ENCODE measurements around the gene ZNF277. TPM values are rescaled to one million over a fixed set of nuclear protein-coding genes. Genes with fewer than 3 reads are reported as not detected.

The ZNF277 gene
- total RNA-seq, 1 experiment from 2014 or later: 19.9 TPM

DNA sequence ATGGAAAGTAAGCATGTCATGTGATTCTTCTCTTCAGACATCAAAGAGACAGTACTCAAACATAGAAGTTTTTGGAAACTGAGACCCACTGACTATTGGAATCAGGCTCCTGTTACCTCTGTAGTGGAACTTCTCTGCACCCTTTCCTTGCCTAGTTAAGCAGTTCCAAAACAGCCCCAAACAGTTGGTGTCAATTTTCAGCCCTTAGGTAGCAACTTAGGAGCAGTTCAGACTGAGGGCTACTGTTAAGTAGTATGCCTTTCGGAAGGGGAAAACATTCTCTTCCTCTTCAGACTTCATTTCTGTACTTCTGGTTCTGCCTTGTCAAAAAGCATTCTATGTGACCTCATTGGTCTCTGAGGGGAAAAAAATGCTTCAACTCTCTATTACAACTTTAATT, 85.7 kb downstream of the ZNF277 start:
- TF ChIP-seq, protein P1, sequence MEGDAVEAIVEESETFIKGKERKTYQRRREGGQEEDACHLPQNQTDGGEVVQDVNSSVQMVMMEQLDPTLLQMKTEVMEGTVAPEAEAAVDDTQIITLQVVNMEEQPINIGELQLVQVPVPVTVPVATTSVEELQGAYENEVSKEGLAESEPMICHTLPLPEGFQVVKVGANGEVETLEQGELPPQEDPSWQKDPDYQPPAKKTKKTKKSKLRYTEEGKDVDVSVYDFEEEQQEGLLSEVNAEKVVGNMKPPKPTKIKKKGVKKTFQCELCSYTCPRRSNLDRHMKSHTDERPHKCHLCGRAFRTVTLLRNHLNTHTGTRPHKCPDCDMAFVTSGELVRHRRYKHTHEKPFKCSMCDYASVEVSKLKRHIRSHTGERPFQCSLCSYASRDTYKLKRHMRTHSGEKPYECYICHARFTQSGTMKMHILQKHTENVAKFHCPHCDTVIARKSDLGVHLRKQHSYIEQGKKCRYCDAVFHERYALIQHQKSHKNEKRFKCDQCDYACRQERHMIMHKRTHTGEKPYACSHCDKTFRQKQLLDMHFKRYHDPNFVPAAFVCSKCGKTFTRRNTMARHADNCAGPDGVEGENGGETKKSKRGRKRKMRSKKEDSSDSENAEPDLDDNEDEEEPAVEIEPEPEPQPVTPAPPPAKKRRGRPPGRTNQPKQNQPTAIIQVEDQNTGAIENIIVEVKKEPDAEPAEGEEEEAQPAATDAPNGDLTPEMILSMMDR (IDR thresholded peaks at IDR 0.05; ENCODE audit: unreplicated experiment): no peak
- CTCF ChIA-PET: no interaction called here
- POLR2A ChIA-PET: interaction anchor here (0.7 kb wide), 1 partner anchor 9 kb away, joined by 3 read pairs; no protein-coding TSS in a partner anchor
- DNase-seq (ENCODE audit: unreplicated experiment): no peak
- Mint-ChIP-seq H3K4me3 (ENCODE audit: unreplicated experiment) (no peak overlapping the region), H3K36me3 (ENCODE audit: insufficient read depth, unreplicated experiment) (peaks cover 10% of the 10 kb centered on the region), H3K27me3 (ENCODE audit: insufficient read depth, unreplicated experiment) (no peaks in the 10 kb centered on the region), H3K27ac (ENCODE audit: low read depth, unreplicated experiment) (no peak overlapping the region), H3K9me3 (ENCODE audit: unreplicated experiment) (no peaks in the 10 kb centered on the region), H3K4me1 (ENCODE audit: insufficient read depth, unreplicated experiment) (no peaks in the 10 kb centered on the region)
- intact Hi-C loops (cut with micrococcal nuclease): no loop called here
- no TSS peak for BruUV-seq (replicated peaks)

DNA sequence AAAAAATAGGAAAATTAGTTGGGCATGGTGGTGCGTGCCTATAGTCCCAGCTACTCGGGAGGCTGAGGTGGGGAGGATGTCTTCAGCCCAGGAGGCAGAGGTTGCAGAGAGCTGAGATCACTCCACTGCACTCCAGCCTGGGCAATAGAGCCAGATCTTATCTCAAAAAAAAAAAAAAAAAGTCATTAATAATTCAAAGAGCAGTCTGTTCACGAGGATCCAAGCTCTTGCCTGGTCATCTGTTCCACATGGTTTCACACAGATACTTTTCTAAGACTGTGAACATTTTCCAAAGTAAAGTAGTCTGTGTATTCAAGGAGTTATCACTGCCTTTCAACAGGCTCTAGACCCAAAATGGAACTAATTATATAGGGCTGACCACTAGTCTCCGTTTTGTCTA, 86.9 kb downstream of the ZNF277 start:
- ChIA-PET POLR2A (no interaction called here), CTCF (no interaction called here)
- H3K4me3 Mint-ChIP-seq (ENCODE audit: unreplicated experiment): no peak overlapping the region
- no peaks in the 10 kb centered on the region for H3K27me3 Mint-ChIP-seq (ENCODE audit: insufficient read depth, unreplicated experiment)
- H3K27ac Mint-ChIP-seq (ENCODE audit: low read depth, unreplicated experiment): no peak overlapping the region
- H3K36me3 Mint-ChIP-seq (ENCODE audit: insufficient read depth, unreplicated experiment): peaks cover 13% of the 10 kb centered on the region
- no peaks in the 10 kb centered on the region for H3K9me3 Mint-ChIP-seq (ENCODE audit: unreplicated experiment)
- H3K4me1 Mint-ChIP-seq (ENCODE audit: insufficient read depth, unreplicated experiment): no peaks in the 10 kb centered on the region
- DNase-seq (ENCODE audit: unreplicated experiment): no peak
- intact Hi-C loops (cut with micrococcal nuclease): no loop called here
- TF ChIP-seq, protein P1 (IDR thresholded peaks at IDR 0.05; ENCODE audit: unreplicated experiment): no peak
- BruUV-seq (replicated peaks): no TSS peak

GRCh38 chr7:112296432-112296831, 89.9 kb downstream of the ZNF277 start:
- TF ChIP-seq, protein P1 (IDR thresholded peaks at IDR 0.05; ENCODE audit: unreplicated experiment): no peak
- H3K9me3 Mint-ChIP-seq (ENCODE audit: unreplicated experiment): no peaks in the 10 kb centered on the region
- DNase-seq (ENCODE audit: unreplicated experiment): no peak
- no peak overlapping the region for H3K4me3 Mint-ChIP-seq (ENCODE audit: unreplicated experiment)
- ChIA-PET POLR2A (no interaction called here), CTCF (no interaction called here)
- intact Hi-C loops (cut with micrococcal nuclease): no loop called here
- H3K36me3 Mint-ChIP-seq (ENCODE audit: insufficient read depth, unreplicated experiment): peaks cover 11% of the 10 kb centered on the region
- H3K27me3 Mint-ChIP-seq (ENCODE audit: insufficient read depth, unreplicated experiment): no peaks in the 10 kb centered on the region
- no peaks in the 10 kb centered on the region for H3K4me1 Mint-ChIP-seq (ENCODE audit: insufficient read depth, unreplicated experiment)
- no TSS peak for BruUV-seq (replicated peaks)
- H3K27ac Mint-ChIP-seq (ENCODE audit: low read depth, unreplicated experiment): no peak overlapping the region

- Mint-ChIP-seq H3K36me3 (ENCODE audit: insufficient read depth, unreplicated experiment) (peaks cover 16% of the 10 kb centered on the region), H3K27me3 (ENCODE audit: insufficient read depth, unreplicated experiment) (no peaks in the 10 kb centered on the region), H3K4me1 (ENCODE audit: insufficient read depth, unreplicated experiment) (no peaks in the 10 kb centered on the region), H3K27ac (ENCODE audit: low read depth, unreplicated experiment) (no peak overlapping the region), H3K4me3 (ENCODE audit: unreplicated experiment) (no peak overlapping the region), H3K9me3 (ENCODE audit: unreplicated experiment) (no peaks in the 10 kb centered on the region)
- BruUV-seq (replicated peaks): no TSS peak
- ChIA-PET POLR2A (no interaction called here), CTCF (no interaction called here)
- intact Hi-C loops (cut with micrococcal nuclease): no loop called here
- TF ChIP-seq, protein P1 (IDR thresholded peaks at IDR 0.05; ENCODE audit: unreplicated experiment): no peak
- no peak for DNase-seq (ENCODE audit: unreplicated experiment)
These were observed 91.2 kb downstream of the ZNF277 start for GRCh38 chr7:112297681-112298080.

Measured in MCF 10A (cell line).